GM12865 (cell line): Measurements from ENCODE around the gene DNAAF5.

Experiments
- DNase-seq: peaks from one replicate; pipeline ENCODE4 v3.0.0; 2010; ENCODE audit warnings: low read depth
- H3K4me3 ChIP-seq: 2 replicates; pipeline ENCODE4 v1.5.1; 2011; ENCODE audit warnings: mild to moderate bottlenecking, low read depth, low read length, control low read depth
- CTCF ChIP-seq: IDR thresholded peaks from 2 replicates; pipeline ENCODE4 v1.5.1; 2011; ENCODE audit warnings: low read length, control low read depth, low read depth, inconsistent platforms; ENCODE audit not compliant: insufficient read depth; ENCODE audit errors: missing control alignments

The DNAAF5 gene

DNA sequence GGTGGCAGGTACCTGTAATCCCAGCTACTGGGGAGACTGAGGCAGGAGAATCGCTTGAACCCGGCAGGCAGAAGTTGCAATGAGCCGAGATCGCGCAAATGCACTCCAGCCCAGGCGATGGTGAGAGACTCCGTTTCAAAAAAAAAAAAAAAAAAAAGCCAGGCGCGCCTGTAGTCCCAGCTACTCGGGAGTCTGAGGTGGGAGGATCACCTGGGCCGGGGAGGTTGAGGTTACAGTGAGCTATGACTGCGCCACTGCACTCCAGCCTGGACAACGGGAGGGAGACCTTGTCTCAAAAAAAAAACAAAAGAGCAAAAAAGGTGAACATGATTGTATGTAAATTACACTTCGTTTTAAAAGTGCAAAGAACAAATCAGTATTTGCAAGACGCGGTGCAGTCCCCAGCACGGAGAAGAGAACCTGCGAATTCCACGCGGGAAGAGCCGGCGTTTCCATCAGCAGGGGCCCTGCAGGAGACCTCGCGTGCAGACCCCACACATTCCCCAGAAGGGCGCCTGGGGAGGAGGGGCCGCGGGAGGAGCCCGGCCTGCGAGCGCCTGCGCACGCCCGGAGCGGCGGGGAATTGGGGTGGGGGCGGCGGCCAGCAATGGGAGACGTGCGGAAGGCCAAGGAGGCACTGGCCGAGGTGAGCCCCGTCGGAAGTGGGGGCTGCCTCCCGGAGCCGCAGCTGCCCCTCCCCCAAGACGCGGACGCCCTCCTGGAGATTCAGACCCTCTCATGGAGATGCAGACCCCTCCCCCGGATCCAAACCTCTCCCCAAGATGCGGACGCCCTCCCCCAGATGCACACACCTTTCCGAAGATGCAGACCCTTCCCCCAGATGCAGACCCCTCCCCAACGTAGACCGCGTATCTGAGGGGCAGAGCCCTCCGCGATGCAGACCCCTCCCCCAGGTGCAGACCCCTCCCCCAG lies 89.1 kb downstream of the DNAAF5 start:
- peak; percentile 43 for DNase-seq
- peak overlapping the region; percentile 66 for H3K4me3 ChIP-seq

GRCh38 chr7:816300-816750 lies 89.8 kb downstream of the DNAAF5 start:
- peak overlapping the region; percentile 66 for H3K4me3 ChIP-seq
- TF ChIP-seq CTCF = no peak
- peak; percentile 99 for DNase-seq

More for the DNA sequence above, 89.1 kb downstream of the DNAAF5 start:
- no peak for TF ChIP-seq CTCF

- peak; percentile 58 for DNase-seq
These were observed 90.5 kb downstream of the DNAAF5 start for GRCh38 chr7:816751-817671.

DNA sequence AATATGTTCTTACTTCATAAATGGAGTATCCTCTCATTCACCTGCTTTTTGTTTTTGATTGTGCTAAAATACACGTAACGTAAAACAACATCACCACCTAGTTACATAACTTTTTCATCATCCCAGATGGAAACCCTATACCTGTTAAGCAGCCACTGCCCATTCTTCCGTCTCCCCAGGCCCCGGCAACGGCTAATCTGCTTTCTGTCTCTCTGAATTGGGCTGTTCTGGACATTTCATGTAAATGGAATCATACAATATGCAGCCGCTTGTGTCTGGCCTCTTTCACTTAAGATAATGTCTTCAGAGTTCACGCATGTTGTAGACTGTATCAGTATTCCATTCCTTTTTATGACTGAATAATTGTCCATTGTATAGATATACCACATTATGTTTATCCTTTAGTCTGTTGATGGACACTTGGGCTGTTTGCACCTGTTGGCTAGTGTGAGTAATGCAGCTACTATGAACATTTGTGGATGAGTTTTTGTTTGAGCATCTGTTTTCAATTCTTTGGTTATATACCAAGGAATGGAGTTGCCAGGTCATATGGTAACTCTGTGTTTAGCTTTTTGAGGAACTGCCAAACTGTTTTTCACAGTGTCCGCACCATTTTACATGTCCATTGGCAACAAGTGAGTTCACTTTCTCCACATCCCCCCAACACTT lies 91.7 kb downstream of the DNAAF5 start:
- H3K4me3 ChIP-seq = peak overlapping the region; percentile 93
- DNase-seq = peak; percentile 64
- peak; percentile 38 for TF ChIP-seq CTCF

More at GRCh38 chr7:816751-817671, 90.5 kb downstream of the DNAAF5 start:
- peak overlapping the region; percentile 93 for H3K4me3 ChIP-seq
- no peak for TF ChIP-seq CTCF

GRCh38 chr7:820341-820740 lies 93.8 kb downstream of the DNAAF5 start:
- peak; percentile 48 for DNase-seq
- no peak overlapping the region for H3K4me3 ChIP-seq
- TF ChIP-seq CTCF = no peak

DNA sequence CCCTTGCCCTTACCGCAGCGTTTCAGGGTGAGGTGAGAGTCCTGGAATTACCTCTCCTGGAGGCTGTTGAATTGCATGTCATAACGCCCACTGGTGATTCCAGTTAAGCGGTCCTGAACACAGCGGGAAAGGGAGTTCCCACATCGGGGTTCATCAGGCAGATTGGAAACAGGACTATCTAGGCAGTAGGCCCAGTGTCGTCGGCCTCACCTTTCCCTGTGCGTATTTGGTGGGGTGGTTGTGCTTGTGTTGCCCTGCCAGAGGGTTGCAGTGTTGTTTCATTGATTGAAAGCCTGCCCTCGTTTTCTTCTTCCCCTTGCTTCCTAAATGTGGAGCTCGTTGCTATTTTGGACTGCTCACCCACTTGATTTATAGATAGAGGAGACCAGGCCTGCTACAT lies 95.2 kb downstream of the DNAAF5 start:
- no peak for TF ChIP-seq CTCF
- no peak for DNase-seq

More for the DNA sequence above, 95.2 kb downstream of the DNAAF5 start:
- no peak overlapping the region for H3K4me3 ChIP-seq
